Vagina (tissue), 2 donors: ENCODE results near the gene TBL1Y. TPM values are rescaled to one million over a fixed set of nuclear protein-coding genes. Genes with fewer than 3 reads are reported as not detected.

Source experiments
- DNase-seq, 2 donors: peaks; one replicate each; pipeline ENCODE4 v3.0.0-alpha.2; 2017; ENCODE audit errors: extremely low spot score in 2 of 2
- H3K27ac ChIP-seq: fragments of 200-600 bp; sonication (generic); one replicate; pipeline ENCODE4 v1.5.1; 2019
- H3K27me3 ChIP-seq: fragments of 200-600 bp; sonication (generic); one replicate; pipeline ENCODE4 v1.5.1; 2019
- H3K36me3 ChIP-seq, 2 donors: fragments of 200-600 bp; sonication (generic); one replicate each; pipeline ENCODE4 v1.5.1; 2017 to 2019
- H3K4me1 ChIP-seq: fragments of 200-600 bp; sonication (generic); one replicate; pipeline ENCODE4 v1.5.1; 2019
- H3K4me3 ChIP-seq, 2 donors: fragments of 200-600 bp; sonication (generic); 1 replicate in 1 of 2; 2 replicates in 1 of 2; pipeline ENCODE4 v1.5.1; 2016 to 2019
- H3K9me3 ChIP-seq: fragments of 200-600 bp; sonication (generic); one replicate; pipeline ENCODE4 v1.5.1; 2019
- CTCF ChIP-seq, 3 experiments: fragments of 450-650 bp in 2 of 3; fragments of 200-600 bp in 1 of 3; sonication (generic) in 1 of 3; IDR thresholded peaks; one replicate each; pipeline ENCODE4 v1.5.1; 2017 to 2019; ENCODE audit warnings: antibody characterized with exemption in 3 of 3, mild to moderate bottlenecking in 2 of 3, moderate library complexity in 2 of 3
- POLR2A ChIP-seq, 2 donors: fragments of 450-650 bp; IDR thresholded peaks; one replicate each; pipeline ENCODE4 v1.6.1; 2017; ENCODE audit warnings: antibody characterized with exemption in 2 of 2, mild to moderate bottlenecking in 2 of 2, moderate library complexity in 2 of 2
- POLR2AphosphoS5 ChIP-seq, 2 donors: sonication (generic); formaldehyde crosslinking; IDR thresholded peaks; one replicate each; pipeline ENCODE4 v1.9.0; 2017; ENCODE audit warnings: antibody characterized with exemption in 2 of 2, mild to moderate bottlenecking in 2 of 2, low read depth in 1 of 2; ENCODE audit not compliant: insufficient read depth in 1 of 2
- intact Hi-C: fragments of 100-400 bp; cut with DNase I; formaldehyde crosslinking; loops from one replicate; pipeline ENCODE4 v1.15.1; 2023
- total RNA-seq: library from RNA; depleted of rRNA; stranded (reverse); fragments of >200 nt; gene quantifications from one replicate; pipeline ENCODE4 v1.2.3, GENCODE V29; 2016

The TBL1Y gene
- total RNA-seq, 1 donor from 2014 or later = not detected

DNA sequence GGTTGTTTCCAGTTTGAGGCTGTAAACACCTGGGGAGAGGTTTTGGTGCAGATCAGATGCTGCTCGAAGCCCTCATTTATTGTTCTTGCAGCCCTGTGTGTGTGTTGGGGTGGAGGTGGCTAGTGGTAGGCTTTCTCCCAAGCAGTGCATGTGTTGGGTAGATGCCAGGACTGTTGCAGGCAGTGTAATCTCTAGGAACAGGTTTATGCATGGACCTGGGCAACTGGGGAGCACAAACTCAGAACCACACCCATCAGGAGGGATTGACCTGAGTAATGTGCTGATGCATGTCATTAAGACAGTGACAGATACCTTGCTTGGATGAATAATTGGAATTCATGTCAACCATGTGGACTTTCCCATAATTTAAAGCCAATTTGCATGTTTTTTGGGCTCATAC, 77.3 kb downstream of the TBL1Y start:
- Histone ChIP-seq H3K27me3 (no peaks in the 10 kb centered on the region), H3K4me3 (no peak overlapping the region), H3K9me3 (no peaks in the 10 kb centered on the region), H3K27ac (no peak overlapping the region), H3K36me3 (no peaks in the 10 kb centered on the region), H3K4me1 (no peaks in the 10 kb centered on the region)
- DNase-seq = no peak
- intact Hi-C loops = no loop called here
- no peak for TF ChIP-seq POLR2A (IDR thresholded peaks at IDR 0.05)
- TF ChIP-seq CTCF (IDR thresholded peaks at IDR 0.05) = no peak
- TF ChIP-seq POLR2AphosphoS5 (IDR thresholded peaks at IDR 0.05; ENCODE audit: insufficient read depth in 1 of 2, low read depth in 1 of 2) = no peak

- Histone ChIP-seq H3K4me3 (no peak overlapping the region), H3K27me3 (no peaks in the 10 kb centered on the region), H3K9me3 (no peaks in the 10 kb centered on the region), H3K27ac (no peak overlapping the region), H3K36me3 (no peaks in the 10 kb centered on the region), H3K4me1 (no peaks in the 10 kb centered on the region)
- DNase-seq = no peak
- no peak for TF ChIP-seq POLR2AphosphoS5 (IDR thresholded peaks at IDR 0.05; ENCODE audit: insufficient read depth in 1 of 2, low read depth in 1 of 2)
- TF ChIP-seq CTCF (IDR thresholded peaks at IDR 0.05) = no peak
- TF ChIP-seq POLR2A (IDR thresholded peaks at IDR 0.05) = no peak
- intact Hi-C loops = no loop called here
Measured at GRCh38 chrY:6989886-6990620, 79.6 kb downstream of the TBL1Y start.

DNA sequence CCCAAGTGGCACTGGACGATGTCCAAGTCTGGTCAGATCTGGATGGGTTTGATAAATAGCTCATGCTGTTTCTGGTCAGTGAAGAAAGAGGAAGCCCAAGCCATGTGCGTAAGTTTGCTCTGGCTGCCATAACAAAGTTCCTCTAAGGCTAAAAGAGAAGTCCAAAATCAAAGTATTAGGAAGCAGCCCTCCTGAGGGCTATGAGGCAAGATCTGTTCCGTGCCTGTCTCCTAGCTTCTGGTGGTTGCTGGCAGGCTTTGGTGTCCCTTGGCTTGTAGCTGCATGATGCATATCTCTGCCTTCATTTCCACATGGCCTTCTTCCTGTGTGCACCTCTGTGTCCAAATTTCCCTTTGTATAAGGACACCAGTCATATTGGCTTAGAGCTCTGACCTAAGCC, 81.5 kb downstream of the TBL1Y start:
- no peaks in the 10 kb centered on the region for H3K4me1 ChIP-seq
- no peak for DNase-seq
- TF ChIP-seq POLR2AphosphoS5 (IDR thresholded peaks at IDR 0.05; ENCODE audit: insufficient read depth in 1 of 2, low read depth in 1 of 2) (no peak), POLR2A (IDR thresholded peaks at IDR 0.05) (no peak), CTCF (IDR thresholded peaks at IDR 0.05) (no peak)
- no peaks in the 10 kb centered on the region for H3K9me3 ChIP-seq
- H3K27ac ChIP-seq = no peak overlapping the region
- intact Hi-C loops = no loop called here
- no peak overlapping the region for H3K4me3 ChIP-seq
- H3K36me3 ChIP-seq = no peaks in the 10 kb centered on the region
- H3K27me3 ChIP-seq = no peaks in the 10 kb centered on the region

GRCh38 chrY:6995987-6996386, 85.5 kb downstream of the TBL1Y start:
- H3K4me1 ChIP-seq = no peaks in the 10 kb centered on the region
- intact Hi-C loops = no loop called here
- H3K9me3 ChIP-seq = no peaks in the 10 kb centered on the region
- TF ChIP-seq POLR2AphosphoS5 (IDR thresholded peaks at IDR 0.05; ENCODE audit: insufficient read depth in 1 of 2, low read depth in 1 of 2) = no peak
- no peak for TF ChIP-seq POLR2A (IDR thresholded peaks at IDR 0.05)
- no peak for TF ChIP-seq CTCF (IDR thresholded peaks at IDR 0.05)
- H3K27ac ChIP-seq = no peak overlapping the region
- no peaks in the 10 kb centered on the region for H3K36me3 ChIP-seq
- H3K4me3 ChIP-seq = no peak overlapping the region
- DNase-seq = no peak
- H3K27me3 ChIP-seq = no peaks in the 10 kb centered on the region

- intact Hi-C loops = no loop called here
- no peak for DNase-seq
- H3K9me3 ChIP-seq = no peaks in the 10 kb centered on the region
- no peak overlapping the region for H3K4me3 ChIP-seq
- no peaks in the 10 kb centered on the region for H3K4me1 ChIP-seq
- H3K36me3 ChIP-seq = no peaks in the 10 kb centered on the region
- TF ChIP-seq POLR2A (IDR thresholded peaks at IDR 0.05) (no peak), CTCF (IDR thresholded peaks at IDR 0.05) (no peak), POLR2AphosphoS5 (IDR thresholded peaks at IDR 0.05; ENCODE audit: insufficient read depth in 1 of 2, low read depth in 1 of 2) (no peak)
- no peak overlapping the region for H3K27ac ChIP-seq
- H3K27me3 ChIP-seq = no peaks in the 10 kb centered on the region
Measured at GRCh38 chrY:6997503-6998066, 87.1 kb downstream of the TBL1Y start.
